HL-60 (cell line): ENCODE data around the gene UFC1.
A peak's percentile ranks its signal among the peaks of the same experiment; 100 is the strongest.

Experiments
- TF ChIP-seq, protein P1 (sequence below): IDR thresholded peaks from 2 replicates; pipeline ENCODE4 v1.6.1; 2012; ENCODE audit warnings: low read depth; ENCODE audit not compliant: insufficient replicate concordance
- TF ChIP-seq, protein P2 (sequence below): IDR thresholded peaks from one replicate; pipeline ENCODE4 v1.5.1; 2011; ENCODE audit warnings: low read length, control low read depth, inconsistent platforms; ENCODE audit not compliant: insufficient read depth

DNA sequence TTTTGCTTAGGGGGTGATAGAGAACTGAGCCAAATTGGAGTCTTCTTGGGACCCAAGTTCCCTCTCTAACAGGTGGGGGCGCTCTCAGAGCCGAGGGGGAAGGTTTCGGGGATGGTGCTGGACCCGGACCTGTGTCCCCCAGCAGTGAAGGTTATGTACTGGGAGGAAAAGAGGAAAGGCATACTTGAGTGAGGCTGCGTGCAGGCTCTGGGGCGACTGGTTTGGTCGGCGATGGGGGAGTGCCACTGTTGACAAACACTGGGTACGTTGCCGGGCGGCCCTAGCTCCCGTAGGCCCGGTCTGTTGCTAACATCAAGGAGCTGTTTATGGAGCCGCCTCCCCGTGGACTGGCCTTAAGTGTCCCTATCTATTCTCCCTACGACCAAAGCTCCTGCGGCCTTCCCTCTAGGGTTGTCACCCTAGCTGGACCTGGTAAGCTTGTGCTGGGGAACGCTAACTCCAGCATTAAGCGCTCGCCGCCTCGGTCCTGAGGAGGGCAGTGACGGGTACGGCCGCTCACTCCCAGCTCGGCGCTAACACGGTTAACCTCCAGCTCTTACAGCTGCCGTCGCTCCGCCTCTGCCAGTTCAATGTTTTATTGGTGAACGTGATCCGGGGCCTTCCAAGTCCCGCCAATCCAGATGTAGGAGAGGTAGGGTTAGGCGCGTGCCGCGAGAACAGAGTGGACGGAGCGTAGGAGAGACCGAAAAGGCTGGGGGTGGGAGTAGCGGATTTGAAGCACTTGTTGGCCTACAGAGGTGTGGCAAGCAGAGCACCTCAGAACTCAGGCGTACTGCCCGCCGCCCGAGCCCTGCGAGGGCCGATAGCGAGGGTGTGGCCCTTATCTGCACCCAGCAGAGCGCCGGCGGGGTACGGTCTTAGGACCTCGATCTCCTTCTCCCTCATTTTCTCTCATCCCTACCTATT lies 12.2 kb downstream of the UFC1 start, which contains the start of gene PPOX:
- TF ChIP-seq, protein P1, sequence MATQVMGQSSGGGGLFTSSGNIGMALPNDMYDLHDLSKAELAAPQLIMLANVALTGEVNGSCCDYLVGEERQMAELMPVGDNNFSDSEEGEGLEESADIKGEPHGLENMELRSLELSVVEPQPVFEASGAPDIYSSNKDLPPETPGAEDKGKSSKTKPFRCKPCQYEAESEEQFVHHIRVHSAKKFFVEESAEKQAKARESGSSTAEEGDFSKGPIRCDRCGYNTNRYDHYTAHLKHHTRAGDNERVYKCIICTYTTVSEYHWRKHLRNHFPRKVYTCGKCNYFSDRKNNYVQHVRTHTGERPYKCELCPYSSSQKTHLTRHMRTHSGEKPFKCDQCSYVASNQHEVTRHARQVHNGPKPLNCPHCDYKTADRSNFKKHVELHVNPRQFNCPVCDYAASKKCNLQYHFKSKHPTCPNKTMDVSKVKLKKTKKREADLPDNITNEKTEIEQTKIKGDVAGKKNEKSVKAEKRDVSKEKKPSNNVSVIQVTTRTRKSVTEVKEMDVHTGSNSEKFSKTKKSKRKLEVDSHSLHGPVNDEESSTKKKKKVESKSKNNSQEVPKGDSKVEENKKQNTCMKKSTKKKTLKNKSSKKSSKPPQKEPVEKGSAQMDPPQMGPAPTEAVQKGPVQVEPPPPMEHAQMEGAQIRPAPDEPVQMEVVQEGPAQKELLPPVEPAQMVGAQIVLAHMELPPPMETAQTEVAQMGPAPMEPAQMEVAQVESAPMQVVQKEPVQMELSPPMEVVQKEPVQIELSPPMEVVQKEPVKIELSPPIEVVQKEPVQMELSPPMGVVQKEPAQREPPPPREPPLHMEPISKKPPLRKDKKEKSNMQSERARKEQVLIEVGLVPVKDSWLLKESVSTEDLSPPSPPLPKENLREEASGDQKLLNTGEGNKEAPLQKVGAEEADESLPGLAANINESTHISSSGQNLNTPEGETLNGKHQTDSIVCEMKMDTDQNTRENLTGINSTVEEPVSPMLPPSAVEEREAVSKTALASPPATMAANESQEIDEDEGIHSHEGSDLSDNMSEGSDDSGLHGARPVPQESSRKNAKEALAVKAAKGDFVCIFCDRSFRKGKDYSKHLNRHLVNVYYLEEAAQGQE: no peak
- TF ChIP-seq, protein P2, sequence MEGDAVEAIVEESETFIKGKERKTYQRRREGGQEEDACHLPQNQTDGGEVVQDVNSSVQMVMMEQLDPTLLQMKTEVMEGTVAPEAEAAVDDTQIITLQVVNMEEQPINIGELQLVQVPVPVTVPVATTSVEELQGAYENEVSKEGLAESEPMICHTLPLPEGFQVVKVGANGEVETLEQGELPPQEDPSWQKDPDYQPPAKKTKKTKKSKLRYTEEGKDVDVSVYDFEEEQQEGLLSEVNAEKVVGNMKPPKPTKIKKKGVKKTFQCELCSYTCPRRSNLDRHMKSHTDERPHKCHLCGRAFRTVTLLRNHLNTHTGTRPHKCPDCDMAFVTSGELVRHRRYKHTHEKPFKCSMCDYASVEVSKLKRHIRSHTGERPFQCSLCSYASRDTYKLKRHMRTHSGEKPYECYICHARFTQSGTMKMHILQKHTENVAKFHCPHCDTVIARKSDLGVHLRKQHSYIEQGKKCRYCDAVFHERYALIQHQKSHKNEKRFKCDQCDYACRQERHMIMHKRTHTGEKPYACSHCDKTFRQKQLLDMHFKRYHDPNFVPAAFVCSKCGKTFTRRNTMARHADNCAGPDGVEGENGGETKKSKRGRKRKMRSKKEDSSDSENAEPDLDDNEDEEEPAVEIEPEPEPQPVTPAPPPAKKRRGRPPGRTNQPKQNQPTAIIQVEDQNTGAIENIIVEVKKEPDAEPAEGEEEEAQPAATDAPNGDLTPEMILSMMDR: peak; percentile 22
